GM21423 (cell line): ENCODE measurements around the gene JADE3.

Experiments used
- ATAC-seq: cut with Tn5 transposase; IDR thresholded peaks from one replicate; pipeline ENCODE4 v1.9.1; 2021; ENCODE audit warnings: mild to moderate bottlenecking, moderate library complexity; ENCODE audit not compliant: unreplicated experiment

Gene JADE3

DNA sequence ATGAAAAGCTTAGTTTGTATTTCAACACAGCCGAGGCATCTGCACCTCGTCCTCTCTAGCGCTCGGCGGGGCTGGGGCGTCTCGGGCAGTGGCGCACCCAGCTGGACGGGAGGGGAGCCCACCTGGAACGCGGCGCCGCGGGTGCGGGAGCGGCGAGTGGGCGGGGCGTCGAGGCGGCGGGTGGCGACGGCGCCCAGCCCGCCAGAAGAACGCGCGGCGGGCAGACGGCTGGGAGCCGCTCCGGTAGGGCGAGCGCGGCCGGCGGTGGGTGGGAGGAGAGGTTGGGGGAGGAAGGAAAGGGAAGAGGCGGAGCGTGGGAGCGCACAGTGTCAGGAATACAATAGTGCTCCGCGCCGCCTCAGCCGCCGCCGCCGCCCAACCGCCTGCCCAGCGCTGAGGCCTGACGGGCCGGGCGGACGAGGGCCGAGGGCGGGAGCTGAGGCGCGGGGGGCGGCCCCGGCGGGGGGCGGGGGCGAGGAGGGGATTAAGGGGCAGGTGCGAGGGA is at the start of gene JADE3:
JADE3 (plus strand) TSS at position 324 of the 505 bp plus-strand sequence. CDS start 72,474 bp downstream, outside the sequence.
- ATAC-seq = no peak

DNA sequence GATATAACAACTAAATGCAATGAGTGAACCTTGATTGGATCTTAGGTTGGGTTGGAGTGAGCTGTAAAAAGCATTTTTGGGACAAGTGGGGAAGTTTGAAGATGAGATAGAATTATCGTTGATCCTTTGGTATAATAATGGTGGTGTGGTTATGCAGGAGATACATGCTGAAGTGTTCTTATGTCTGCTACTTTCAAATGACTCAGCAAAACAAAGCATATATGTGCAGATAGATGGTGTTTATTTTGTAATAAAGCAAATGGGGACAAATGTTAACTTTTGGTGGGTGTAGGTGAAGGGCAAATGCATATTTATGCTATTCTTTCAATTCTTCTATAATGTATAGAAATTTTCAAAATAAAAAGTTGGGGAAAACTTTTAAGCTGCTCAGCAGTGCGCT is 49.1 kb upstream of the JADE3 start:
- no peak for ATAC-seq

DNA sequence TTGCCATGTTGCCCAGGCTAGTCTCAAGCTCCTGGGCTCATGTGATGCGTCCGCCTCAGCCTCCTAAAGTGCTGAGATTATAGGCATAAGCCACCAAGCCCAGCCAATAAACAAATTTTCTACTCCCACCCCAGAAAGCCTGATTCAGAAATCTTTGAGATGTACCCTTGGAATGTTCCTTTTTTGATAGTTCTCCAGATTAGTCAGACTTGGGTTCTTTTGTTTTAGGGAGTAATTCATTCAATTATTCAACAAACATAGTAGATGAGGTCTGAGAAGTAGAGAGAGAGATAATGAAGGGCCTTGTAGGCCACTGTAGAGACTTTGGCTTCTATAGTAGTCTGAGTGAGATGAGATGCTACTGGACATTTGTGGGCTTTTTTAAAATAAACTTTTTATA is 47.6 kb upstream of the JADE3 start:
- ATAC-seq = no peak

DNA sequence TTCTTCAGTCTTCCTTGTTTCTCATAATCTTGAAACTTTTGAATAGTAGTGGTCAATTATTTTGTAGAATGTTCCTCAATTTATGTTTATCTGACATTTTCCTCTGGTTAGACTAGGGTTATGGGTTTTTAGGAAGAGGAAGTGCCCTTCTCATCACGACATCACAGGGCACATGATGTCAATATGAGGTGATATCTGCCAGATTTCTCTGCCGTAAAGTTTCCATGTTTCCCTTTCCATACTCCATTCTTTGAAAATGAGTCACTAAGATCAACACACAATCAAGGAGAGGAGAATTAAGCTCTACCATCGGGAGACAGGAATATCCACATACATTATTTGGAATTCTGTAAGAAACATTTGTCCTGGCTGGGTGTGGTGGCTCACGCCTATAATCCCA is 46.9 kb upstream of the JADE3 start:
- ATAC-seq = no peak

DNA sequence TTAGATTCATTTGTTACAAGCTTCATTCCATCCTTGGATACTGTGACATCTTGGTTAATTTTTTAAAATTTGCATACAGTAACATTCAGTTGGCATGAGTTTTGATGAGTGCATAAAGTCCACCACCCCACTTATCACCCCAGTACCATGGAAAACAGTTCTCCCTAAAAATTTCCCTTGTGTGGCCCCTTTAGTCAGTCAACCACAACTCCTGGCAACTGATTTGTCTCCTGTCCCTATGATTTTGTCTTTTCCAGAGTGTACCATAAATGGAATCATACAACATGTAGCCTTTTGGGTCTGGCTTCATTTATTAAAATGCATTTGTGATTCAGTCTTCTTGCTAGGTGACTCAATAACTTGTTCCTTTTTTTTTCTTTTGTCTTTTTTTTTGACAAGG is 45.5 kb upstream of the JADE3 start:
- ATAC-seq = no peak

DNA sequence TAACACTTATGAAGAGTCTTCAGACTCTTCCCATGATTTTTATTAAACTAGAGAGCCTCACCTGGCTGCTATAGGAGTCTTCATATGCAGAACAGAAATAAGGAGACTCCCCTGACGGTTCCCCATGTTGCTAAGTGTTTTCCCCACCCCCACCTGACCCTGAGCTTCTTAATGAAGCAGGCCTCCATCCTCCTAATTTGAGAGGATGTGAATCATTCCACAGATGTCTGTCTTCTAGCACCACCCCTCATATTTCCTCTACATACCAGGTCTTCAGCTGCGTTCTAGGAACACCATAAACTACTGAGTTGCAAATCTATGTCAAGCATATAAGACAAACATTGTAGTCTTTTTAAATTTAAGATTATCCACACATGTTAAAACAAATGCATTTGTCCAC is 38.5 kb upstream of the JADE3 start:
- ATAC-seq = no peak

DNA sequence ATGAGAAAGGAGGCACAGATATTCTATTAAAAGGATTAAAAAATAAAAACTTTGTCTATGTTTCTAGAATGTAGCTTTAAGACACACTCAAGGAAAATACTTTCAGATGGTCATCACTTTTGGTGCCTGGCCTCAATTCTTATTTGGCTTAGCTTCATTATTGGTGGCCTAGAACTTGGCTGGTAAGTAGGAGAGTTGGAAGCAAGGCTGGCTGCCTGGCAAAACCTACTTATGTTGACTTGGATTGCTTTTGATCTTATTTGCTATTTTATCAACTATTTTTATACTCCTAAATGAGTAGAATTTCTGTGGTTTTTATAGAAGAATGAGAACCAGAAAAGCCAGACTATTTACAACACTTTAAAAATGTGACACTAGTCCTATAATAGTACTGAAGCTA is 35.3 kb upstream of the JADE3 start:
- ATAC-seq = no peak

DNA sequence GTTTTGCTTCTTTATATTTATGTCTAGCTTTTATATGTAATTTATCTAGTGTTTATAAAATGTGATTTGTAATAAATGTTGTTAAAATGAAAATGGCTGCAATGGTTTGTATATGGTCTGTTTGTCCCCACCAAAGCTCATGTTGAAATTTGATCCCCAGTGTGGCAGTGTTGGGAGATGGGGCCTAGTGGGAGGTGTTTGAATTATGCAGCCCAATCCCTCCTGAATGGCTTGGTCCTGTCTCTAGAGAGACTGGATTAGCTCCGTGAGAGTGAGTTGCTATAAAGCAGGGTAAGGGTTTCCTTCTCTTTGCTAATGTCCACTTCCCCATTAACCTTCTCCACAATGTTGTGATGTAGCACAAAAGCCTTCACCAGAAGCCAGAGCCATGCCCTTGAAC is 30.0 kb upstream of the JADE3 start:
- no peak for ATAC-seq

DNA sequence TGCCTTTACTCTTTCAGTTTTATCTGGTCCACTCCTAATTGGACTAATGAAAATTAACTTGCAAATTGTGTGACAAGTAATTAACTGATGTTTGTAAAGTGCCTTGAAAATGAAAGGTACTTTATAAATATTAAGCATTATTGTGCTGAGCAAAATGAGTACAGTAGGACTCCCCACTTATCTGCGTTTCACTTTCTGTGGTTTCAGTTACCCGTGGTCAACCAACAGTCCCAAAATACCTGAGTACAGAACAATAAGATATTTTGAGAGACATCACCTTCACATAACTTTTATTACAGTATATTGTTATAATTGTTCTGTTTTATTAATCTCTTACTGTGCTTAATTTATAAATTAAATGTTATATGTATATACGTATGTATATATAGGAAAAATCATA is 27.4 kb upstream of the JADE3 start:
- no peak for ATAC-seq

DNA sequence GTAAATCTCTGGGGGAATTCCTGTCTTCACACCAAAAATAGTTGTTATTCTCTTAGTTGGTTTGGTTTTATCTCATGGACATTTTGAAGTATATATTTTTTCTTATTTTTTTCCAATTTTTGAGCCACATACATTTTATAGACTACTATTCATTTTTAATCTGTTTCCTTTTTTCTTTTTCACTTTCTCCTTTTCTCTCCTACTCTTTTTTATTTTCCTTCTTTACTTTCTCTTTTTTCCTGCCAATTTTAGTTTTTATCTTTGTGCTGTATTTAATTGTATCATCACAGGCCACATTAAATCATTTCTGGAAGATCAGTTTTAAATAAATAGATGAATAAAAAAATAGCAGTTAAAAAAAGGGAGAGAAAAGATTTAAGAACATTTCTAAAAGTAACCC is 14.0 kb upstream of the JADE3 start:
- no peak for ATAC-seq

DNA sequence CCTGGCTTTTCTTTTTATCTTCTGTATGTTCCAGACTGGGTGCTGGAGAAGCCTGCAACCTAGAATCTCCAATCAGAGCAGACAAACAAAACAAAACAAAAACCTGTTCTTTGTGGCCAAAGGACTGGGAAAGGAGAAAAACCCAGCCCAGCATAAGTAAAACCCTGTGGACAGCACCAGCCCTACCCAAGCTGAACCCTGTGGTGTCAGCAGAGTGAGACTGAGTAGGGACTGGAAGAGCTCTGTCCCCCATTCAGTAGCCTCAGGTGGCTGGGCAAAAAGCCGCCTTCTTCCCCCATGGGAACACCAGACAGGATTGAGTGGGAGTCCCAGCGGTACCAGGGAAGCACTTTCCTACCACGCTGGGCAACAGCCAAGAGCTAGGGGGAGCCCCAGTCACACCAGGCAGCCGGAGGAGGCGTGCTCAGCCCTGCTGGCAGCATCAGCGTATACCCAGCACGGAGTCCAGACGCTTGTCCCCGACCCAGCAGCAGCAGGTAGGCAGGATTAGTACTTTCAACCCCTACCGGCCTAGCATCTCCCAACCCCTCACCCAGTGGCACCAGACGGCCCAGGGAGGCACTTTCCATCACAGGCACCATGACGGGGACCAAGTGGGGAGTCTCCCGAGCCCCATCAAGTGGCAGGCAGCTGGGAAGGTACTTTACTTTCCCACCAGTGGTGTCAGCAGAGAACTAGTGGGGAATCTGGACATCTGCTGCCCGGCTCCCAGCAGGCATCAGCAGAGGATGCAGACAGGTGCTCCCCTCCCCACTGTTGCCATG is 8.6 kb upstream of the JADE3 start:
- peak; percentile 58 for ATAC-seq

DNA sequence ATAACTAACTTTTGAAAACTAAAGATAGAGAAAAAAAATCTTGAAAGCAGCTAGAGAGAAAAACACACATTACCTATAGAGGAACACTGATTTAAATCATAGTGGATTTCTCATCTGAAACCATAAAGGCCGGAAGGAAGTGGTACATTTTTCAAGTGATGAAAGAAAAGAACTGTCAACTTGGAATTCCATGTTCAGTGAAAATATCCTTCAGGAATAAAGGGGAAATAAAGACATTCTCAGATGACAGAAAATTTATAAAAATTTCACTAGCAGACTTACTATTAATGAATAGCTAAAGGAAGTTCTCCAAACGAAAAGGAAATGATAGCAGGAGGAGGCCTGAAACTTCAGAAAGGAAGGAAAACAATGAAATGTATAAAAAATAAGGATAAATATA is 7.6 kb upstream of the JADE3 start:
- ATAC-seq = no peak

DNA sequence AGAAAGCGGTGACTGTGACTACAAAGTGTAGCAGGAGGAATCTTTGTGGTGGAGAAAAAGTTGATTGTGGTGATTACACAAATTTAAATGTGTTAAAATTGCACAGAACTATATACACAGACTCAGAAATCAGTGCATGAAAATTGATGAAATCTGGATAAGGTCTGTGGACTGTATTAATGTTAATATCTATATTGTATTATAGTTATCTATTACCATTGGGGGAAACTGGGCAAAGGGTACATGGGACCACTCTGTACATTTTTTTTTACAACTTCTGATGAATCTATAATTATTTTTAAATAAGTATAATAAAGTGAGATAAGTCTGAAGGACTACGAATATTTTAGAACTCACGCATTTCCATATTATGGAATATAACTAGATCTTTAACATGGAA is 1.8 kb upstream of the JADE3 start:
- no peak for ATAC-seq

DNA sequence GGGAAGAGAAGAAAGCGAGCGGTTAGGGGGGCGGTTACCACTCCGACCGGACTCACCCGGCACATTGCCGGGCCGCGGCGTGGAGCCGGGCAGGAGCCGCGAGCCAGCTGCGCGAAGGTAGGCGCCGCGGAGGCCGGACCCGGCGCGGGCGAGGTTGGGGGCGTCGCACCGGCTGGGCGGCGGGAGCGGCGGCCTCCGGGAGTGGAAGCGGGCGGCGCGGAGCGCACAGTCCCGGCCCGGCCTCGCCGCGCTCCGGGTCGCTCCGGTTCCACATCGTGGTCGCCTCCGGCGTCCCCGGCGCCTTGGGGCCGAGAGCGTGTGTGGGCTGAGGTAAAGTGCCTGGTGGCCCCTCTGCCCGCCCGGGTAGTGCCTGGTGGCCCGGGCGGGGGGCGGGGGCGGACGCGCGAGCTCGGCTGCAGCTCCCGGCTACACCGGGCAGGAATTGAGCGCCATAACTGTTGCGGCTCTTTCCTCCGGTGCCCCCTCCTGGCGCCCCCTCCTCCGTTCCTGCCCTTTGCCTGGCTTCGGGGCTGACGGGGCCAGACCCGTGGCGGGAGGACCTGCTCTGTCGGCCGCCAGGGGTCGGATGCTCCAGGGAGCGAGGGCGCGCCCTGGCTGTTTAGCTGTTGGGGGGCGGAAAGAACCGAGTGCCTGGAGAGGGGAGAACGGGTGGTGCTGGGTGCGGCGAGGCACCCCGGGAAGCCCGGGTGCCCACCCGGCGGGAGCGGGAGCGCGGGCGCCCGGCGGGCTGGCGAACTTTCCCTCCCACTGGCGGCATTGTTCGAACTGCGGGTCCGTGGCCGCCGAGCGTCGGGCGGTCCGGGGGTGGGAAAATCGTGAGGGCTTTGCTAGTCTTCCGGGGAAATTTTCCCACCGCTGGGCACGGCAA is 626 bp downstream of the JADE3 start:
- no peak for ATAC-seq

DNA sequence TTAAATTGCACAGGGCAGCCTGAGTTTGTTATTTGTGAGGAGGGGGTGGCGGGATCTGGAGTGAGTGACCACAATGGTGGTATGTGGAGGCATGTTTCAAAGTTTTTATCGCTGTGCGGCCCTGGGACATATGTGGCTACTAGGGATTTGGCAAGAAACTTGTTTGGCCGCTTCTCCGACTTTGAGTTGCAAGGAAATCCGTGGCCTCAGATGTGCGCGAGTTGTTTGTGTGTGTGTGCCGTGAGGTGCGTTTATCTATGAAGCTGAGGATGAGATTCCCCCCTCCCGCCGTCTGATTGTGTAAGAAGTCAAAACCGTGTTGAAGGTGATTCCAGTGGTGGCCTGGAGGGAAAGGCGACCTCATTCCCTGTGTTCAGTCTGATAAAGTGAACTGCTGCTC is 1.4 kb downstream of the JADE3 start:
- no peak for ATAC-seq

DNA sequence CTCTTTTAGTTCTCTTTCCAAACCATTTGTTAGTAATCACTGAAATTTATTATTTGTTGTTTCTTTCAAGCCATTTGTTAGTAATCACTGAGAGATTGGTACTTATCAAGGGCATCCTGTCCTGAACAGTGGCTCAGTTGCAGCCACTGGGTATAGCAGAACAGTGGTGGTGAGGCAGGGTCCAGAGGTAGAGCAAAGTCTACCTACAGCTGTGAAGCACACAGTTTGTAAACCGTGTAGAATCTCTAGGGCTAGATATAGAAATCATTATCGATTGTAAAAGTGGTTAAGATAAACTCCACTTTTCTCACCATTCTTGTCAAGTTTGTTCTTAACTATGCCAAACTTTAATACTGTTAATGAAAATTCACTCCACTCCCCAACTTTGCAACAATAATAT is 4.1 kb downstream of the JADE3 start:
- ATAC-seq = no peak

DNA sequence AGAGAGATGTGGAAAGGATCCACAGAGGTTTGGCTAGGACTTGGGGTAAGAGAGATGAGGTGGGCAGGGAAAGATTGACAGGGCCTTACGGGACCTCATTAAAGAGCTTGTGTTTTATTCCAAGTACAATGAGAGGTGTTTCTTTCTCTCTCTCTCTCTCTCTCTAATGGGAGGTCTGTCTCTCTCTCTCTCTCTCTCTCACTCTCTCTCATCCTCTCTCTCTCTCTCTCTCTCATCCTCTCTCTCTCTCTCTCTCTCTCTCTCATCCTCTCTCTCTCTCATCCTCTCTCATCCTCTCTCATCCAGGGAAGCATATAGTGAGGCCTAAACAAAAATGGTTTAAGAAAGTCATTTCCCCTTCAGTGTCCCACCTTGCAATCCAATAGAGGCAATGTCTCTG is 5.4 kb downstream of the JADE3 start:
- ATAC-seq = no peak

DNA sequence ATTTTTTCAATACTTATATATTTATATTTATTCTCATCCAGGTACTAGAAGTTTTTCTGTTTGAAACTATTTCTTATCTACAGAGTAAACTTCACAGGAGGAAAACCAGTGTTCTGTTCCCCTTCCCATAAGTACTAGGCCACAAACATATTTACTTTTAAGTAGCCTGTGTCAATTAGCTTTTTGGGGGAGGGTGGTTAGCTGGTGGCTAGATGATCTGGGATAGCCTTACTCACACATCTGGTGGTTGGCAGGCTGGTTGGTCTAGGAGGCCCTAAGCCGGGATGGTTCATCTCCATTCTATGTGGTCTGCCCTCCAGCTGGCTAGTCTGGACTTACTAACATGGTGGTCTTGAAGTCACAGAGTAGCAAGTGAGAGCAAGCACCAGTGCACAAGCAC is 6.2 kb downstream of the JADE3 start:
- no peak for ATAC-seq

DNA sequence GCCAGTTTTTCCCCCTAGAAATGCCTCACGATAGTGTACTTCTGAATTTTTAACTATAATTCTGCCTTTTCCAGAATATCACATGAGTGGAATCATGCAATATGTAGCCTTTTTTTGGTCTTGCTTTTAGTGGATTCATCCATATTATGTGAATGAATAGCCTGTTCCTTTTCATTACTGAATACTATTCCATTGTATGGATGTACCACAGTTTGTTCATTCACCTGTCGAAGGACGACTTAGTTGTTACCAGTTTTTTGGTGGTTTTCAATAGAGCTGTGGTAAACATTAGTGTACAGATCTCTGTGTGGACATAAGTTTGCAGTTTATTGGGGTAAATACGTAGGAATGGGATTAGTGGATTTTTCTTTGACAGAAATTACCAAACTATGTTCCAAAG is 8.0 kb downstream of the JADE3 start:
- ATAC-seq = no peak

DNA sequence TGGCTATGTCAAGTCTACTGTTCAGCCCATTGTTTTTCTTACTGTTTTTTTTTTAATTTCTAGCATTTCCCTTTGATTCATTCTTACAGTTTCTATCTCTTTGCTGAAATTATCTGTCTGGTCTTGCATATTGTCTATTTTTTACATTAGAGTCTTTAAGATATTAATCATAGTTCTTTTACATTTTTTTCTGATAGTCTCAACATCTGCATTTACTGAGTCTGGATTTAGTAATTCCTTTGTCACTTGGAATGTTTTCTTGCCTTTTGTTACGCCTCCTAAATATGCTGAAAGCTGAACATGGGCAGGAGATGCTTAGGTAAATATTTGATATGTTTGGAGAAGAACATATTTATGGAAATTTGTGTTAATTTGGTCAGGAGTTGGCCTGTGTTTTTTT is 10.4 kb downstream of the JADE3 start:
- ATAC-seq = no peak

DNA sequence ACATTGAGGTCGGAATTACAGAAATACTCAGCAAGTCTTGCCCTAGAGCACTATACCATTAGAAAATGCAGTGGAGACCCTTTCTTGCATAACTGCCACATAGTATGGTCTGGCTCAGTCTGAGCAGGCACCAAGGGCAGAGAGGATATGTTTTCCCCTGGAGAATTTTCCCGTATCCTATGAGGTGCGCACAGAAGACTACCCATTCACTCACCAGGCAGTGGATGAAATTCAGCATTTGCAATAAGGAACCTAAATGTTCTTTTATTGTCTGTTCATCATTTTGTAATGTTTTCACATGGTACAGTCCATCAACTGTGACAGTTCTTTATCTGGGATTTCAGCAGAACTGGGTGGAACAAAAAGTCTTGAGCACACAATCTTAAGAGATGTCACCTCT is 15.5 kb downstream of the JADE3 start:
- ATAC-seq = no peak
